H1 (cell line): ENCODE data around the gene ROBO2. TPM values are rescaled to one million over a fixed set of nuclear protein-coding genes. Genes with fewer than 3 reads are reported as not detected.
A peak's percentile ranks its signal among the peaks of the same experiment; 100 is the strongest.

ENCODE experiments used
- CTCF ChIA-PET: fragments of 300-600 bp; sonication (Branson Sonifier 250); formaldehyde crosslinking; loops from one replicate; lab custom pipeline; 2021; ENCODE audit not compliant: partially characterized antibody; lab: Charles Lee
- POLR2A ChIA-PET: fragments of 300-600 bp; sonication (Branson Sonifier 250); formaldehyde crosslinking; loops from one replicate; lab custom pipeline; 2021; ENCODE audit warnings: inconsistent platforms; ENCODE audit not compliant: partially characterized antibody; lab: Charles Lee
- DNase-seq, 2 experiments: peaks; one replicate each; pipeline versions ENCODE4 v3.0.0 to v3.0.0-alpha.2; 2010 to 2022; ENCODE audit warnings: low spot score in 2 of 2, low read depth in 1 of 2, mixed read lengths in 1 of 2
- FAIRE-seq: peaks from 2 replicates; lab custom pipeline; 2011; peaks lifted over from hg19 to GRCh38; lab: Jason Lieb, UNC
- H2AFZ ChIP-seq: 2 replicates; pipeline ENCODE4 v1.8.1; 2012; ENCODE audit warnings: low read length, inconsistent platforms
- H2AK5ac ChIP-seq: 2 replicates; pipeline ENCODE4 v1.6.1; 2013; ENCODE audit warnings: low read depth, low read length
- H2BK120ac ChIP-seq: replicated peaks from 2 replicates; pipeline ENCODE3; 2013; ENCODE audit warnings: low read depth, low read length, inconsistent platforms
- H2BK12ac ChIP-seq: 2 replicates; pipeline ENCODE4 v1.6.1; 2013; ENCODE audit warnings: low read depth, low read length
- H2BK15ac ChIP-seq: 2 replicates; pipeline ENCODE4 v1.6.1; 2013; ENCODE audit warnings: low read length
- H2BK20ac ChIP-seq: 2 replicates; pipeline ENCODE4 v1.6.1; 2013; ENCODE audit warnings: low read length
- H2BK5ac ChIP-seq: 2 replicates; pipeline ENCODE4 v1.6.1; 2013; ENCODE audit warnings: low read depth, low read length
- H3K14ac ChIP-seq: 2 replicates; pipeline ENCODE4 v1.6.1; 2013; ENCODE audit warnings: inconsistent platforms; ENCODE audit not compliant: insufficient read length
- H3K18ac ChIP-seq: 2 replicates; pipeline ENCODE4 v1.6.1; 2013; ENCODE audit warnings: low read length; ENCODE audit errors: extremely low read depth
- H3K23ac ChIP-seq: 2 replicates; pipeline ENCODE4 v1.6.1; 2013; ENCODE audit warnings: inconsistent platforms; ENCODE audit not compliant: insufficient read length
- H3K23me2 ChIP-seq: 2 replicates; pipeline ENCODE4 v1.6.1; 2013; ENCODE audit warnings: low read depth, low read length
- H3K27ac ChIP-seq: 2 replicates; pipeline ENCODE4 v1.6.1; 2011; ENCODE audit warnings: low read depth, low read length, inconsistent platforms
- H3K27me3 ChIP-seq, 4 experiments: replicated peaks in 1 of 4; 1 replicate in 1 of 4; 2 replicates in 3 of 4; pipeline versions ENCODE4 v1.6.1 to v1.8.1; 2011 to 2013; ENCODE audit warnings: low read length in 3 of 4, mild to moderate bottlenecking in 3 of 4, inconsistent platforms in 2 of 4, mixed read lengths in 2 of 4, moderate library complexity in 1 of 4; ENCODE audit not compliant: control insufficient read depth in 3 of 4, insufficient read depth in 3 of 4; ENCODE audit errors: extremely low read depth in 1 of 4
- H3K36me3 ChIP-seq, 4 experiments: 2 replicates each; pipeline versions ENCODE4 v1.6.1 to v1.8.1; 2011 to 2013; ENCODE audit warnings: mild to moderate bottlenecking in 4 of 4, low read length in 3 of 4, moderate library complexity in 2 of 4, control low read depth in 1 of 4, inconsistent platforms in 1 of 4; ENCODE audit not compliant: insufficient read depth in 4 of 4, control insufficient read depth in 2 of 4
- H3K4ac ChIP-seq: replicated peaks from 2 replicates; pipeline ENCODE3; 2013; ENCODE audit warnings: low read length, low read depth, mixed read lengths, inconsistent platforms; ENCODE audit not compliant: insufficient read length
- H3K4me1 ChIP-seq, 4 experiments: replicated peaks in 1 of 4; 1 replicate in 1 of 4; 2 replicates in 3 of 4; pipeline versions ENCODE4 v1.6.1 to v1.8.1; 2011 to 2013; ENCODE audit warnings: low read length in 3 of 4, inconsistent platforms in 2 of 4, mixed read lengths in 1 of 4; ENCODE audit not compliant: insufficient read depth in 4 of 4, control insufficient read depth in 3 of 4
- H3K4me2 ChIP-seq, 2 experiments: 2 replicates each; pipeline versions ENCODE4 v1.6.1 to v1.8.1; 2011 to 2013; ENCODE audit warnings: low read depth in 2 of 2, low read length in 2 of 2, control low read depth in 1 of 2, inconsistent platforms in 1 of 2, mild to moderate bottlenecking in 1 of 2; ENCODE audit not compliant: insufficient read depth in 1 of 2
- H3K4me3 ChIP-seq, 4 experiments: fragments of 200-600, 300-600 bp in 1 of 4; sonication (generic), shearing (Covaris generic), sonication (Bioruptor Twin) in 1 of 4; 2 replicates each; pipeline versions ENCODE4 v1.5.1 to v1.8.1; 2011 to 2016; ENCODE audit warnings: low read length in 4 of 4, low read depth in 3 of 4, control low read depth in 2 of 4, inconsistent platforms in 2 of 4, mild to moderate bottlenecking in 2 of 4, mixed read lengths in 1 of 4, moderate library complexity in 1 of 4; ENCODE audit not compliant: insufficient read depth in 2 of 4; ENCODE audit errors: extremely low read depth in 1 of 4
- H3K56ac ChIP-seq: replicated peaks from 2 replicates; pipeline ENCODE3; 2013; ENCODE audit warnings: low read depth, mild to moderate bottlenecking, mixed read lengths, low read length, inconsistent platforms; ENCODE audit not compliant: insufficient read length
- H3K79me1 ChIP-seq: 2 replicates; pipeline ENCODE4 v1.6.1; 2013; ENCODE audit warnings: low read depth, low read length, control low read depth
- H3K79me2 ChIP-seq, 2 experiments: 2 replicates each; pipeline versions ENCODE4 v1.6.1 to v1.8.1; 2012 to 2013; ENCODE audit warnings: low read length in 2 of 2, mild to moderate bottlenecking in 2 of 2, inconsistent platforms in 1 of 2; ENCODE audit not compliant: insufficient read depth in 2 of 2, control insufficient read depth in 1 of 2
- H3K9ac ChIP-seq, 4 experiments: replicated peaks in 1 of 4; 1 replicate in 1 of 4; 2 replicates in 3 of 4; pipeline versions ENCODE4 v1.6.1 to v1.8.1; 2011 to 2013; ENCODE audit warnings: low read depth in 3 of 4, low read length in 3 of 4, control low read depth in 2 of 4, mild to moderate bottlenecking in 2 of 4, moderate library complexity in 2 of 4, inconsistent platforms in 1 of 4; ENCODE audit errors: extremely low read depth in 1 of 4
- H3K9me3 ChIP-seq, 2 experiments: 2 replicates each; pipeline versions ENCODE4 v1.6.1 to v1.8.1; 2012 to 2013; ENCODE audit warnings: mild to moderate bottlenecking in 2 of 2, moderate library complexity in 2 of 2, control low read depth in 1 of 2, inconsistent platforms in 1 of 2, low read depth in 1 of 2, low read length in 1 of 2, mixed read lengths in 1 of 2; ENCODE audit not compliant: insufficient read depth in 2 of 2
- H4K20me1 ChIP-seq, 2 experiments: replicated peaks in 1 of 2; 2 replicates each; pipeline versions ENCODE3 to v1.8.1; 2011 to 2013; ENCODE audit warnings: inconsistent platforms in 2 of 2, low read length in 2 of 2, mild to moderate bottlenecking in 1 of 2; ENCODE audit not compliant: insufficient read depth in 2 of 2, control insufficient read depth in 1 of 2
- H4K5ac ChIP-seq: 2 replicates; pipeline ENCODE4 v1.6.1; 2013; ENCODE audit warnings: low read length, low read depth, mixed read lengths, inconsistent platforms; ENCODE audit not compliant: insufficient read length
- H4K8ac ChIP-seq: 2 replicates; pipeline ENCODE4 v1.8.0; 2013; ENCODE audit warnings: mild to moderate bottlenecking, moderate library complexity, low read length, inconsistent platforms; ENCODE audit not compliant: insufficient read depth; ENCODE audit errors: extremely low read depth
- H4K91ac ChIP-seq: replicated peaks from 2 replicates; pipeline ENCODE3; 2013; ENCODE audit warnings: low read length, mixed read lengths, inconsistent platforms; ENCODE audit not compliant: insufficient read length
- MAX ChIP-seq: IDR thresholded peaks from 2 replicates; pipeline ENCODE4 v1.6.1; 2012; ENCODE audit warnings: inconsistent platforms
- POU5F1 ChIP-seq: IDR thresholded peaks from 2 replicates; pipeline ENCODE4 v1.6.1; 2011; ENCODE audit warnings: low read depth, mild to moderate bottlenecking, low read length, moderate library complexity
- TAF7 ChIP-seq: optimal IDR thresholded peaks from 2 replicates; pipeline ENCODE3; 2011; ENCODE audit warnings: low read depth, mild to moderate bottlenecking, inconsistent platforms, low read length, moderate library complexity, borderline replicate concordance
- YY1 ChIP-seq: IDR thresholded peaks from 2 replicates; pipeline ENCODE4 v1.6.1; 2011; ENCODE audit warnings: low read depth, mild to moderate bottlenecking, low read length
- WGBS, 2 experiments: shearing (Covaris generic) in 1 of 2; methylation state at CpG; one replicate each; pipeline versions ENCODE4 v1.1.6 to v1.1.7; 2013 to 2015; ENCODE audit warnings: low lambda C conversion rate in 2 of 2, mixed read lengths in 2 of 2, inconsistent platforms in 1 of 2, low coverage in 1 of 2, missing lambda C conversion rate in 1 of 2; ENCODE audit not compliant: insufficient replicate concordance in 2 of 2, insufficient coverage in 1 of 2, insufficient read length in 1 of 2; ENCODE audit errors: extremely low coverage in 1 of 2, missing lambda C conversion rate in 1 of 2; 5-methylcytosine and 5-hydroxymethylcytosine counted together
- polyA plus RNA-seq, 7 experiments: library from polyadenylated mRNA; depleted of rRNA in 3 of 7; stranded (reverse) in 5 of 7; unstranded in 2 of 7; fragments of >200 nt in 5 of 7; fragments of 200-250 nt in 2 of 7; gene quantifications; 1 replicate in 5 of 7; 2 replicates in 1 of 7; 4 replicates in 1 of 7; pipeline versions ENCODE4 v1.2.1 to v1.2.3, GENCODE V29; 2011 to 2013; ENCODE audit warnings: missing spikeins in 2 of 7, mixed read lengths in 2 of 7
- total RNA-seq: library from RNA; stranded (reverse); fragmentation: NEBNext Ultra II Directional; extraction: Animal tissue kit (Norgen Biotek cat#: 25700); gene quantifications from 2 replicates; pipeline ENCODE4 v1.2.1, GENCODE V29; 2021

Gene ROBO2
- total and polyA plus RNA-seq, 2 of the 8 experiments (the other 6 are each of a cell fraction or from before 2014, with no cell fraction given) = 1.5 to 2.9 TPM

DNA sequence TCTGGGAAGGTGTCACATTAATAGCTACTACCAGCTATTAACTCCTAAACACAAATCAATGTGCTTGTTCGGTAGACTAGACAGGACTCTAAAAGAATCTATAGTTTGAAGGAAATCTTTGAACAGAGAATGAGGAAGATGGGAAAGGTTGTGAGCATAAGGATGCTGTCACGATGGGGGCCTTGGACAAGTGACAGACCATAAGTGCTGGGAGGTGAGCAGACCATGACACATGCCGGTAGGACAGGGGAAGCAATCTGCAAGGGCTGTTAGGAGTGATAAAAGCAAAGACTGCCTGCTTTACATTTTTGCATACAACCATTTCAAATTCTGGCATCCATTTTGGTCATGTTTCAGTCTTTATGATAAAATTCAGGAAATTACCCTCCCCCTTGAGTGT, 645.8 kb downstream of the ROBO2 start:
- no peaks in the 10 kb centered on the region for H3K79me1 ChIP-seq
- H3K18ac ChIP-seq = no peak overlapping the region; the same call in 1 of the 2 replicates
- CTCF ChIA-PET = interaction anchor here (0.7 kb wide), 1 partner anchor 366 kb away, joined by 4 read pairs; no protein-coding TSS in a partner anchor
- H3K4me3 ChIP-seq = no peak overlapping the region
- peaks cover 0 to 3% (median 2%) of the 10 kb centered on the region in 4 experiments; a peak in 2 of 8 replicates for H3K36me3 ChIP-seq
- no peak overlapping the region for H2AFZ ChIP-seq
- peak overlapping the region in 1 of 2 experiments; percentile 43; a peak in 1 of 4 replicates for H3K4me2 ChIP-seq
- WGBS, 2 experiments = 76% methylated on average over 3 of the region's 3 CpGs; no CpG with 5 or more reads in 1 of the 2 experiments
- H2BK15ac ChIP-seq = no peak overlapping the region
- peak overlapping the region; percentile 50; the same call in 1 of the 2 replicates for H2BK5ac ChIP-seq
- no peak for DNase-seq
- no peaks in the 10 kb centered on the region; the same call in 1 of the 2 replicates for H3K23me2 ChIP-seq
- H3K56ac ChIP-seq = no peak overlapping the region
- no peaks in the 10 kb centered on the region for H3K27me3 ChIP-seq
- 0 out of 2 replicates have a peak overlapping the region, but pooled peaks have one; percentile 60 for H2BK12ac ChIP-seq
- H4K20me1 ChIP-seq = no peaks in the 10 kb centered on the region
- H3K14ac ChIP-seq = no peak overlapping the region
- no peak for TF ChIP-seq POU5F1
- TF ChIP-seq YY1 = no peak
- TF ChIP-seq MAX = no peak
- no peak for TF ChIP-seq TAF7
- H3K79me2 ChIP-seq = no peaks in the 10 kb centered on the region
- H2BK120ac ChIP-seq = peak overlapping the region; percentile 70
- no peak overlapping the region for H4K8ac ChIP-seq
- no peak overlapping the region for H4K5ac ChIP-seq
- no peak overlapping the region for H2AK5ac ChIP-seq
- peak overlapping the region; percentile 89; the same call in 1 of the 2 replicates for H2BK20ac ChIP-seq
- H4K91ac ChIP-seq = peak overlapping the region; percentile 34
- no peak overlapping the region for H3K9ac ChIP-seq
- no peak for FAIRE-seq
- POLR2A ChIA-PET = interaction anchor here (0.5 kb wide), 1 partner anchor 659 kb away, joined by 3 read pairs; no protein-coding TSS in a partner anchor
- H3K23ac ChIP-seq = no peak overlapping the region
- no peak overlapping the region for H3K27ac ChIP-seq
- H3K4ac ChIP-seq = peak overlapping the region; percentile 44
- peaks cover 10 to 20% of the 10 kb centered on the region in 2 experiments for H3K9me3 ChIP-seq
- peaks cover 0 to 14% (median 7%) of the 10 kb centered on the region in 4 experiments; a peak in 5 of 7 replicates for H3K4me1 ChIP-seq
